ENCODE measurements around the gene ADGRG3. TPM values are rescaled to one million over a fixed set of nuclear protein-coding genes. Genes with fewer than 3 reads are reported as not detected.

ADGRG3 gene
- total and polyA plus RNA-seq, 2 experiments from 2014 or later: not detected

- no peak overlapping the region for H3K4me3 Mint-ChIP-seq
- no peak for ATAC-seq
- Histone ChIP-seq H3K4me2 (no peak overlapping the region), H3K4me1 (ENCODE audit: insufficient read depth) (no peaks in the 10 kb centered on the region), H4K20me1 (replicated peaks; ENCODE audit: insufficient read depth) (no peaks in the 10 kb centered on the region), H3K27ac (ENCODE audit: low read depth) (no peak overlapping the region), H3K4me3 (no peak overlapping the region), H3K36me3 (ENCODE audit: insufficient read depth) (no peaks in the 10 kb centered on the region), H3K79me2 (replicated peaks; ENCODE audit: insufficient read depth) (no peaks in the 10 kb centered on the region), H3K9me2 (ENCODE audit: insufficient read depth) (no peaks in the 10 kb centered on the region), H3F3A (replicated peaks; ENCODE audit: low read depth) (no peaks in the 10 kb centered on the region), H3K27me3 (ENCODE audit: insufficient read depth) (no peaks in the 10 kb centered on the region), H2AFZ (no peak overlapping the region)
- no peak for DNase-seq (ENCODE audit: low spot score)
- no peak overlapping the region for H3K27ac Mint-ChIP-seq
- no peaks in the 10 kb centered on the region for H3K9me3 Mint-ChIP-seq
- H3K36me3 Mint-ChIP-seq (ENCODE audit: low read depth): no peaks in the 10 kb centered on the region
- H3K4me1 Mint-ChIP-seq: peaks cover 27% of the 10 kb centered on the region
- peaks cover 14% of the 10 kb centered on the region for H3K27me3 Mint-ChIP-seq (ENCODE audit: insufficient read depth, low read depth, poor library complexity)
- no peak for TF ChIP-seq STAT1 (IDR thresholded peaks at IDR 0.05; ENCODE audit: unreplicated experiment)
- TF ChIP-seq ZNF331 (CRISPR knock-in tag; IDR thresholded peaks at IDR 0.05; ENCODE audit: low read depth): no peak
- no peak for TF ChIP-seq ZNF462 (CRISPR knock-in tag; IDR thresholded peaks at IDR 0.05)
- no peak for TF ChIP-seq EZH2phosphoT487 (IDR thresholded peaks at IDR 0.05; ENCODE audit: unreplicated experiment)
- TF ChIP-seq CTCF (conservative IDR thresholded peaks at IDR 0.05; ENCODE audit: low read depth in 2 of 2): no peak
- TF ChIP-seq NANOG (IDR thresholded peaks at IDR 0.05; ENCODE audit: borderline replicate concordance): no peak
- TF ChIP-seq ETS1 (IDR thresholded peaks at IDR 0.05): no peak
- no peak for TF ChIP-seq POLR2AphosphoS5 (IDR thresholded peaks at IDR 0.05; ENCODE audit: low read depth)
- TF ChIP-seq EZH2 (IDR thresholded peaks at IDR 0.05; ENCODE audit: low read depth, unreplicated experiment): no peak
- no peak for TF ChIP-seq JUNB (IDR thresholded peaks at IDR 0.05; ENCODE audit: unreplicated experiment)
- no peak for TF ChIP-seq ZNF114 (CRISPR knock-in tag; IDR thresholded peaks at IDR 0.05)
- TF ChIP-seq REST (IDR thresholded peaks at IDR 0.05; ENCODE audit: unreplicated experiment): no peak
- no peak for TF ChIP-seq CREB1 (CRISPR knock-in tag; IDR thresholded peaks at IDR 0.05; ENCODE audit: low read depth)
Observed at GRCh38 chr16:57632568-57632967, 35.5 kb upstream of the ADGRG3 start.

Data from GM23338 (cell line).